Stomach (tissue), 4 donors: ENCODE results near the gene NENF.

Source experiments
- EP300 ChIP-seq: sonication (generic); formaldehyde crosslinking; IDR thresholded peaks from one replicate; pipeline ENCODE4 v1.6.1; 2017; ENCODE audit warnings: antibody characterized with exemption
- POLR2A ChIP-seq, 4 donors: fragments of 450-650 bp; IDR thresholded peaks; one replicate each; pipeline ENCODE4 v1.6.1; 2016; ENCODE audit warnings: antibody characterized with exemption in 4 of 4, control low read depth in 2 of 4, mild to moderate bottlenecking in 1 of 4, moderate library complexity in 1 of 4
- TF ChIP-seq, protein P1 (sequence below), 7 experiments: fragments of 450-650 bp in 4 of 7; fragments of 200-600 bp in 3 of 7; sonication (generic) in 3 of 7; IDR thresholded peaks; one replicate each; pipeline ENCODE4 v1.5.1; 2016 to 2019; ENCODE audit warnings: antibody characterized with exemption in 7 of 7, control low read depth in 2 of 7, mild to moderate bottlenecking in 1 of 7

DNA sequence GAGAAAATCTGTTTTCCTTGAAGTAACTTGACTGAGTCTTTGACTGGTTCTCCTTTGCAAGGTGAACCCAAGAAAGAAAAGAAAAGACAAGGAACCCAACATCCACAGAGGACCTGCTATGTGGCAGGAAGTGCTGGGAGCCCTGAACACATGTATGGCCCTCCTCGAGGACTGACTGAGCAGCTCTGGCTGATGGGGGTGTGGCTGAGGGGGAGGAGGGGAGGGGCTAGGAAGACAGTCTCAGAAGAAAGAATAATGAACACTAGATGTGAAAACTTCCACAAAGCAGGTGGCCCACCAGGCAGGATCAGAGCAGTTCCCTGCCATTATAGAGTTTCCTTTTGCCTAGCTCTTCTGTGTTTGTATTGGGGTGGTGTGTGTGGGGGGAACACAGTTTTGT, 26.1 kb downstream of the NENF start:
- no peak for TF ChIP-seq POLR2A (IDR thresholded peaks at IDR 0.05)
- TF ChIP-seq, protein P1, sequence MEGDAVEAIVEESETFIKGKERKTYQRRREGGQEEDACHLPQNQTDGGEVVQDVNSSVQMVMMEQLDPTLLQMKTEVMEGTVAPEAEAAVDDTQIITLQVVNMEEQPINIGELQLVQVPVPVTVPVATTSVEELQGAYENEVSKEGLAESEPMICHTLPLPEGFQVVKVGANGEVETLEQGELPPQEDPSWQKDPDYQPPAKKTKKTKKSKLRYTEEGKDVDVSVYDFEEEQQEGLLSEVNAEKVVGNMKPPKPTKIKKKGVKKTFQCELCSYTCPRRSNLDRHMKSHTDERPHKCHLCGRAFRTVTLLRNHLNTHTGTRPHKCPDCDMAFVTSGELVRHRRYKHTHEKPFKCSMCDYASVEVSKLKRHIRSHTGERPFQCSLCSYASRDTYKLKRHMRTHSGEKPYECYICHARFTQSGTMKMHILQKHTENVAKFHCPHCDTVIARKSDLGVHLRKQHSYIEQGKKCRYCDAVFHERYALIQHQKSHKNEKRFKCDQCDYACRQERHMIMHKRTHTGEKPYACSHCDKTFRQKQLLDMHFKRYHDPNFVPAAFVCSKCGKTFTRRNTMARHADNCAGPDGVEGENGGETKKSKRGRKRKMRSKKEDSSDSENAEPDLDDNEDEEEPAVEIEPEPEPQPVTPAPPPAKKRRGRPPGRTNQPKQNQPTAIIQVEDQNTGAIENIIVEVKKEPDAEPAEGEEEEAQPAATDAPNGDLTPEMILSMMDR (IDR thresholded peaks at IDR 0.05): no peak
- no peak for TF ChIP-seq EP300
